Ureter (tissue), 1 donor: ENCODE results near the gene IDE. TPM values are rescaled to one million over a fixed set of nuclear protein-coding genes. Genes with fewer than 3 reads are reported as not detected.
A peak's percentile ranks its signal among the peaks of the same experiment; 100 is the strongest.
"Not testable (repeated sequence)": the region's sequence is repeated elsewhere in the genome, so short reads cannot be mapped to it uniquely, and the experiment has no call there.

Experiments used
- DNase-seq: peaks from one replicate; pipeline ENCODE4 v3.0.0-alpha.2; 2020; ENCODE audit warnings: low spot score
- total RNA-seq: library from RNA; stranded (reverse); gene quantifications from one replicate; pipeline ENCODE4 v1.2.4, GENCODE V29; 2023
- donor health status: DM: yes; HTN: yes; CAD: no.

IDE gene
- total RNA-seq, 1 donor from 2014 or later = 55.2 TPM

DNA sequence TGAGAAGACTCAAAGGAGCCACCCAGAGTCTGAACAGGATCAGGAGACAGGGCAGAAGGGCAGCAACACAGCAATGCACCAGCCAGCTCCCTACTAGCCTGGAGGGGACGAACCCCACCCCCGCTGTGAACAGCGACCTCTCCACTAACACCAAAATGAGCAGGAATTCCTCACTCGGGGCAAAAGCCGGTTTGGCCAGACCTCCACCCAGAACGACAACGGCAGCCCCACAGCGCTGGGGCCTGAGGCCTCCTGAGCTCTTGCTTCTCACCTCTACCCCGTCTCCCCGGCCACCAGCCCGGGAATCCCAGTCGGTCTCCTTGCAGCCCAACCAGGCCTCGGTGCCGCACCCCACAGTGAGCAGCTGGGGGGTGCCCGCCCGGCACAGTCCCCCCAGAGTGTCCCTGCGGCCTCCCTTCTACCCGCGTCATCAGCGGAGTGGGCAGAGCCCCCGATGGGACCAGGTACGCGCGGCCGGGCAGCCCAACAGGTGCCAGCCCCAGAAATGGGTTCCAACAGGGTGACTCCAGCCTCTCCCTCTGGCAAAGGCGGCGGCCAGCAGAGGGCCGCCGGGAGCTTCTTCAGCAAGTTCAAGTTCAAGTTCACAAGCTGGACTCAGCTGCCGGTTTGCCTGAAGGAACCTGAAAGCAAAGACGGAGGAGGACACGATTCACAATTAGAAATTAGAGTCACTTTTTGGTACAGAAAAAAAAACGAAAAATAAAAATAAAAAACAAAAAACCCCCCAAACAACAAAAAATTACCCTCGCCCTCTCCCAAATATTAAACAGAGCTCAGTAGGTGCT, 153.9 kb downstream of the IDE start:
- peak; percentile 50 for DNase-seq

DNA sequence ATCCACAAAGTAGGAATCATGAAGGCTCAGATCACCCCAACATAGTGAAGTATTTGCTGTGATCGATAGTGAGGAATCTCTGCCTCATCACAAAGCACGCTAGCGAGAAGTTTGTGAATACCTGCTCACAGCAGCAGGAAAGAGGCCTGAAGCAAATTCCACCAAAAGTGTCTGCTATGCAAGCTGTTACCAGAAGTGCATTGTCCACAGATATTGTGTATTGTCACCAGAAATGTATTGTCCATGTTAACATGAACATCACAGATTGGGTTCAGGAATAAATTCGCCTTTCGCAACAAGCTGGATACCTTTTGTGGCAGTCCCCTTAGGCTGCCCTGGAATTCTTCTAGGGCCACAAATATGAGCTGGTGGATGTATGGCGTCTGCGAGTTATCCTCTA, 155.0 kb downstream of the IDE start:
- no peak for DNase-seq

DNA sequence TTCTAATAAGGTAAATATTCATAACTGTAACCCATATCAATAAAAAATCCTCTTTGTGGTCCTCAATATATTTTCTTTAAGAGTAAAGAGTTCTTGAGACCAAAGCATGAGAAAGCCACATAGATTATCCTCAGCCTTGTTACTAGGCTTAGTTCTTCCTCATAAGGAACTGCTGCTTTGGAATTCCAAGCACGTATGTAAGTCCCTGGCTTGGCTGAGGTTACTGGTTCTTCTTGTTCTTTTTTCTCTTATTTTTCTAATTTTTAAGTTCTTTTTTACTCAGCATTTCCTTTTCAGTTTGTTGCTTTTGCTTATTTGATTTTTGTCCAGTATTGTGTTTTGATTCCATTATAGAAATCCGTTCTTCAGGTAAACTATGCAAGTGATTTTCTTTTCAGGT, 155.7 kb downstream of the IDE start:
- no peak for DNase-seq

DNA sequence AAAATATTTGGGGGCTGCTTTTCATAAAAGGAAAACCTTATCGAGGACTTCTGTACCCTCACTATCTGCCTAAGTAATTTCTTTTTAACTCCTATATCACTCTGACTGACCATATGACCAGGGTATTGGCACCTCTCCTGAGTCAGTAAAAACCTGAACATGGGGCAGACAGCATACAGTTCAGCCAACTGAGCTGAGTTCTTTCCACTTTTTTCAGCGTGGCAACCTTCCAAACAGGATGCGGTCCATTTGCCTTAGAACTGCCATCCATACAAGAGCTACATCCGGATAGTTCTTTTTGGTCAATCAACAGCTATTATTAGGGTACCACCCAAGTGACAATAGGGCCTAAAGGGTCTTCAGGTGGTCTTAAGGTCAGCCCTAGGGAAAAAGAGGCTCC, 160.4 kb downstream of the IDE start:
- no peak for DNase-seq

DNA sequence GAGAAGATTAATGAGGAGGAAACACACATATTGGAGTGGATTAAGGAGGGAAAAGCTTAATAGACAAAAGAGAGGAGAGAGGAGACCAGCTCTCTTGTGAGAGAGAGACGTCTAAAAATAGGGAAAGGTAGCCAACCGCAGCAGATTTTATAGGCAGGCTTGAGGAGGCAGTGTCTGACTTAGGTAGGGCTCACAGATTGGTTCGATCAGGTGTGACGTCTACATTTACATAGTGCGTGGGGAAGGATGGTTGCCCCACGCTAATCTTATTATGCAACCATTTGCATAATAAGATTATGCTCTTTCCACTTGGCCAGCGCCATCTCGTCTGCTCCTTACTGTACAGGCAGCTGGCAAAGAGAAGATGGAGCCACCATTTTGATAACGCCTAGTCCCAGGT, 160.9 kb downstream of the IDE start:
- DNase-seq = no peak

DNA sequence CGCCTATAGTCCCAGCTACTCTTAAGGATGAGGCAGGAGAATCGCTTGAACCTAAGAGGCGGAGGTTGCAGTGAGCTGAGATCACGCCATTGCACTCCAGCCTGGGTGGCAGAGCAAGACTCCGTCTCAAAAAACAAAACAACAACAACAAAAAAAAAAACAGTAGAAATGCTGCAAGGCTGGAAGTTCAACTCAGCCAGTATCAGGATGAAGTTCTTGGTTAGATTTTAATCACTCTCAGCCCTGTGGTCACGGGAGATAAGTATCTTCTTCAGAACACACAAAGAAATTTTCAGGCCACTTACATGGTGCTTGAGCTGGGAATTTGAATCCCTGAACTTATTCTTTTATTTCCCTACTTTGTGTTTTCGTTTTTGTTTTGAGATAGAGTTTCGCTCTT, 162.5 kb downstream of the IDE start:
- DNase-seq = no peak

DNA sequence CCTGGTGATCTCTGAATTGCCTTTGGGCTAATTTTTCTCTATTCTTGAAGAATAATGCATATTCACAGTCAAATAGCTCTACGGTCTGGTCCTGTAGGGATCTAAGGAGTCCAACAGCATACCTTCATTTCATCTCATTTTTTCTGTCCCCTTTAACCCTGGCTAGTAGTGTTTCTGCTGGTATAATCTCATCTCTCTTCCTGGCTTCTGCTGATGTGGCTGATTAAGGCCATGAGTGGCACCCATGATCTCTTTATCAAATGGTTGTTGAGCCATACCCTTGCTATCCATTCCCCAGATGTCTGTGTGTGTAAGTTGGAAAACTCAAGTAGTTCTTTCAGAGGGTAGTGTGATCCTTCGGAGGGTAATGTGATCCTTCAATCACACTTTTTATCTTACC, 163.4 kb downstream of the IDE start:
- no peak for DNase-seq

DNA sequence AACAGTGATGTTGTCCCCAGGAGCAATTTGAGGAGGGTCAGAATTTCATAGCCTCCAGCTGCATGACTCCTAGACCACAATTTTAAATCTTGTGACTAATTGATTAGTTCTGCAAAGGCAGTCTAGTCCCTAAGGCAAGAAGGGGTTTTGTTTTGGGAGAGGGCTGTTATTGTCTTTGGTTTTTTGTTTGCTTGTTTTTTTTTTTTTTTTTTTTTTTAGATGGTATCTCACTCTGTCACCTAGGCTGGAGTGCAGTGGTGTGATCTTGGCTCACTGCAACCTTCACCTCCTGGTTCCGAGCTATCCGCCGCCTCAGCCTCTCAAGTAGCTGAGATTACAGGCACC, 165.9 kb downstream of the IDE start:
- DNase-seq = no peak

DNA sequence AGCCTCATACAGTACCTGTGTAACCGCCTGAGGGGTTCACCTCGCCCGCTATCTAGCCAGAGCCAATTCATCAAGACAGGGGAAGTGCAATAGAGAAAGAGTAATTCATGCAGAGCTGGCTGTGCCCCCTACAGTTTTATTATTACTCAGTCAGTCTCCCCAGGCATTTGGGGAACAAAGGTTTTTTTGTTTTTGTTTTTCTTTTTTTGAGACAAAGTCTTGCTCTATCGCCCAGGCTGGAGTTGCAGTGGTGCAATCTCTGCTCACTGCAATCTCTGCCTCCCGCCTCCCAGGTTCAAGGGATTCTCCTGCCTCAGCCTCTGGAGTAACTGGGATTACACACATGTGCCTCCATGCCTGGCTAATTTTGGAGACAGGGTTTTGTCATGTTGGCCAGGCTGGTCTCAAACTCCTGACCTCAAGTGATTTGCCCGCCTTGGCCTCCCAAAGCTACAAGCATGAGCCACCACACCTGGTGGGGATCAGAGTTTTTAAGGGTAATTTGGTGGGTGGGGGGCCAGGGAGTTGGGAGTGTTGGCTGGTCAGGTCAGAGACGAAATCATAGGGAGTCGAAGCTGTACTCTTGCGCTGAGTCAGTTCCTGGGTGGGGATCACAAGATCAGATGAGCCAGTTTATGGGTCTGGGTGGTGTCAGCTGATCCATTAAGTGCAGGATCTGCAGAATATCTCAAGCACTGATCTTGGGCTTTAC, 166.4 kb downstream of the IDE start:
- no peak for DNase-seq

DNA sequence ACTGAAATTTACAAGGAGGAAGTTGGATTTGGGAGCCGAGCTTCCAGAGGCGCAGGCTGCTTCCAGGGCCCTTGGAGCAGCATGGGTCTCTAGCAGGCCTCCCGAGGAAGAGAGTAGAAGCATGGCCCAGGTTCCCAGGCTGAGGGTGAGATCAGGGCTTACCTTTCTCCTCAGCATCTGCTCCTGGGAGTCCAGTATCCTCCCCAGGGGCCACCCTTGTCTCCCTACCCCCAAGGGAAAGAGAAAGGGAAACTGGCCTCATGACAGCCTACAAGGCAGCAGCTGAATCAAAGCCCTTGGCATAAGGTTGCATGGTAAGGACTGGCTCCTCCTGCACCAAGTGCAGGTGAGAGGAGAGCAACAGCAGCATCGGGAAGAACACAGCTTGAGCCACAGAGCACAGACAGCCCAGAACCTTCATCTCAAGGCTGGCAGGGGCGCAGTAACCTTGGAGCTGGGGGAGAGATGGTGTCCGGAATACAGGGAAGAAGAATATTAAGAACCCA, 168.4 kb downstream of the IDE start:
- no peak for DNase-seq

DNA sequence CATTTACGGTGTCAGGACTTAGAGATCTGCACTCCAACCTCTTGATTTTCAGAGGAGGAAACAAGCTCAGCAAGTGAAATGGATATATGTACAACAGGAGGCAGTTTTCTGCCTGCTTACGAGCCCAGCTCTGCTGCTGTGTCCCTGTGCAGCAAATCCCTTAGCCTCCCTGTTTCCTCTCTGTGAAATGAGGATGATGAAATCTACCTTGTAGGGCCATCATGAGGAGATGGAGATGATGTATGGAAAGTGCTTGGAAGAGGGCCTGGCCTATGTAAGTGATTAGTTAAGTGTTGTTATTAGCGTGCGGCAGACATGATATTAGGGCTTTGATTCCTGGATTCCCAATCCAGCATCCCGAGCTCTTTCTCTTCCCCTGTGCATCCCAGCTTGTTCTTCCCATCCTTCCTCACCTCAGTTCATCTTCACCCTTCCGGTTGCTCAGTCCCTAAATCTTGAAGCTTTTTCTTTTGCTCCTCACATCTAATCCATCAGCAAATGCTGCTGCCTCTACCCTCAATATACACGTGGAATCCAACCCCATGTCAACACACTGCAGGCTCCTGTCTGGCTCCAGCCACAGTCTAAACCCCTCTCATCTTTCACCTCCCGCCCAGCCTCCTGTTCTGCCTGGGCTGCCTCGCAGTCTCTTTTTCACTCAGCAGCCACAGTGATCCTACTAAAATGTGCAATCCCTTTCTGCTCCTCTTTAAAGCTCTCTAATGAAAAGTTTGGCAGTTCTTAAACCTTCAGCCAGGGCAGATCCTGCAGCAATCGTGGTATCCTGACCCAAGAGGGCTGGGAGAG, 169.1 kb downstream of the IDE start:
- DNase-seq = no peak

DNA sequence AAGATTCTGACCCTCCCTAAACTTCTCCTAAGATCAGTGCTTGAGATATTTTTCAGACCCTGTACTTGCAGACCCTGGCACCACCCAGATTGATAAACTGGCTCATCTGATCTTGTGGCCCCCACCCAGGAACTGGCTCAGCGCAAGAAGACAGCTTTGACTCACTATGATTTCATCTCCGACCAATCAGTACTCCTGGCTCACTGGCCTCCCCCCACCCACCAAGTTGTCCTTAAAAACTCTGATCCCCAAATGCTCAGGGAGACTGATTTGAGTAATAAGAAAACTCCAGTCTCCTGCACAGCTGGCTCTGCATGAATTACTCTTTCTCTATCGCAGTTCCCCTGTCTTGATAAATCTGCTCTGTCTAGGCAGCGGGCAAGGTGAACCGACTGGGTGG, 171.7 kb downstream of the IDE start:
- DNase-seq = not testable (repeated sequence)

Other genes starting within 250 kb of the IDE start
- gene KIF11, start 19.0 kb upstream of the IDE start, total RNA-seq = 1.4 TPM
- 6.3 TPM for gene HHEX, start 115.9 kb upstream of the IDE start, total RNA-seq